ENCODE data around the gene TMOD1. TPM values are rescaled to one million over a fixed set of nuclear protein-coding genes. Genes with fewer than 3 reads are reported as not detected.

The TMOD1 gene
- total and polyA plus RNA-seq, 2 of the 13 experiments (the other 11 are each of a cell fraction or from before 2014, with no cell fraction given) = 0.04 to 0.07 TPM

DNA sequence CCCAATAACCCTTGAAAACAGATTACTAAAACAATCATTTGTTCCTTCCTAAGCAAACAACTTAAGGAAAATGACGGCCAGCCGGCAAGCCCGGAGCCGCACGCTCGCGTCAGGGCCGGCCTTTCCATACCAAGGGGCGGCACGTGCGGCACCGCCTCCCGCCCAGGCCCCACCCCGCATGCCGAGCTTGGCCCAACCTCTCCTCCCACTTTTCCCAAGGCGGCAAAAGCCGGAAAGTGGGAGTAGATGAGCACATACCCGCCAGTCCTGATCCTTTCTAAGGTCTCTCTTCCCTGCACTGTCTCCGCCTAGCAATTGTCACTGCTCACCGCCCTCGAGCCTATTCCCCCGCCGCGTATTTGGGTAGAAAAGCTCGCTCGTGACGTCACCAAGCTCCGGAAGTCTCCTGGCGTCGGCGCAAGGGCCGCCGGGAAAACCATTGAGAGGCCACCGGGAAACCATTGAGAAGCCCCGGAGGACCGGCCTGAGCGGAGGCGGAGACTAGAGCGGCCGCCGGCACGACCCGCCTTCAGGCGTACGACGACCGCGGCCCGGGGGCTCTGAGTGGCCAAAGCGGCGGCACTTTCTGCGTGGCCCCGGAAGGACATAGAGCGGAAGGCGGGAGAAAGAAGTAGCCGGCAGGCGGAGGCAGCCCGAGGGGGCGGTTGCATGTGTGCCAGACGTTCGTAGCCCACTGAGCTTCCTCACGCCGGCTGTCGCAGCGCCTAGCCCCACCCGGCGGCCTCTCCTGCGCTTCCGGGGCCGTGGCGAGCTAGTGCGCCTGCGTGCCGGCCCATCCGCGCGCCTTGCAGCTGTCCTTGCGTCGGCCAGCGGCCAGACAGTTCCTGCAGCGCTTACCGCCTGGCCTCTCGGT is 131.8 kb downstream of the TMOD1 start, which contains the start of the genes NCBP1 and TSTD2 (continued):
- peak; percentile 56 for TF ChIP-seq HOXD1 (CRISPR knock-in tag; IDR thresholded peaks at IDR 0.05)
- peak; percentile 99 for TF ChIP-seq NR2C2 (CRISPR knock-in tag; IDR thresholded peaks at IDR 0.05; ENCODE audit: borderline replicate concordance)
- TF ChIP-seq, protein P1, sequence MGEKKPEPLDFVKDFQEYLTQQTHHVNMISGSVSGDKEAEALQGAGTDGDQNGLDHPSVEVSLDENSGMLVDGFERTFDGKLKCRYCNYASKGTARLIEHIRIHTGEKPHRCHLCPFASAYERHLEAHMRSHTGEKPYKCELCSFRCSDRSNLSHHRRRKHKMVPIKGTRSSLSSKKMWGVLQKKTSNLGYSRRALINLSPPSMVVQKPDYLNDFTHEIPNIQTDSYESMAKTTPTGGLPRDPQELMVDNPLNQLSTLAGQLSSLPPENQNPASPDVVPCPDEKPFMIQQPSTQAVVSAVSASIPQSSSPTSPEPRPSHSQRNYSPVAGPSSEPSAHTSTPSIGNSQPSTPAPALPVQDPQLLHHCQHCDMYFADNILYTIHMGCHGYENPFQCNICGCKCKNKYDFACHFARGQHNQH (CRISPR knock-in tag; IDR thresholded peaks at IDR 0.05) = peak; percentile 78
- TF ChIP-seq AGO2 (optimal IDR thresholded peaks at IDR 0.05; ENCODE audit: low read depth, low read length) = peak; percentile 8
- peak; percentile 80 for TF ChIP-seq SAP130 (CRISPR knock-in tag; IDR thresholded peaks at IDR 0.05; ENCODE audit: low read depth)
- peak; percentile 33; the same call in 1 of the 2 replicates for TF ChIP-seq HOXA5 (CRISPR knock-in tag; IDR thresholded peaks at IDR 0.05)
- peak; percentile 77 for TF ChIP-seq YEATS4 (CRISPR knock-in tag; IDR thresholded peaks at IDR 0.05; ENCODE audit: borderline replicate concordance)
- TF ChIP-seq STAT5B (CRISPR knock-in tag; IDR thresholded peaks at IDR 0.05) = 0 out of 2 replicates have a peak, but pooled peaks have one; percentile 29
- TF ChIP-seq, protein P2, sequence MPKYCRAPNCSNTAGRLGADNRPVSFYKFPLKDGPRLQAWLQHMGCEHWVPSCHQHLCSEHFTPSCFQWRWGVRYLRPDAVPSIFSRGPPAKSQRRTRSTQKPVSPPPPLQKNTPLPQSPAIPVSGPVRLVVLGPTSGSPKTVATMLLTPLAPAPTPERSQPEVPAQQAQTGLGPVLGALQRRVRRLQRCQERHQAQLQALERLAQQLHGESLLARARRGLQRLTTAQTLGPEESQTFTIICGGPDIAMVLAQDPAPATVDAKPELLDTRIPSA (CRISPR knock-in tag; IDR thresholded peaks at IDR 0.05; ENCODE audit: borderline replicate concordance) = 0 out of 2 replicates have a peak, but pooled peaks have one; percentile 68
- peak; percentile 96 for TF ChIP-seq ZBTB21 (CRISPR knock-in tag; IDR thresholded peaks at IDR 0.05)
- peak; percentile 85 for TF ChIP-seq ZBTB7B (CRISPR knock-in tag; IDR thresholded peaks at IDR 0.05)
- TF ChIP-seq ZNF552 (CRISPR knock-in tag; IDR thresholded peaks at IDR 0.05; ENCODE audit: borderline replicate concordance) = 0 out of 2 replicates have a peak, but pooled peaks have one; percentile 60
- no peak for TF ChIP-seq TRIM24 (CRISPR knock-in tag; IDR thresholded peaks at IDR 0.05)
- TF ChIP-seq, protein P3, sequence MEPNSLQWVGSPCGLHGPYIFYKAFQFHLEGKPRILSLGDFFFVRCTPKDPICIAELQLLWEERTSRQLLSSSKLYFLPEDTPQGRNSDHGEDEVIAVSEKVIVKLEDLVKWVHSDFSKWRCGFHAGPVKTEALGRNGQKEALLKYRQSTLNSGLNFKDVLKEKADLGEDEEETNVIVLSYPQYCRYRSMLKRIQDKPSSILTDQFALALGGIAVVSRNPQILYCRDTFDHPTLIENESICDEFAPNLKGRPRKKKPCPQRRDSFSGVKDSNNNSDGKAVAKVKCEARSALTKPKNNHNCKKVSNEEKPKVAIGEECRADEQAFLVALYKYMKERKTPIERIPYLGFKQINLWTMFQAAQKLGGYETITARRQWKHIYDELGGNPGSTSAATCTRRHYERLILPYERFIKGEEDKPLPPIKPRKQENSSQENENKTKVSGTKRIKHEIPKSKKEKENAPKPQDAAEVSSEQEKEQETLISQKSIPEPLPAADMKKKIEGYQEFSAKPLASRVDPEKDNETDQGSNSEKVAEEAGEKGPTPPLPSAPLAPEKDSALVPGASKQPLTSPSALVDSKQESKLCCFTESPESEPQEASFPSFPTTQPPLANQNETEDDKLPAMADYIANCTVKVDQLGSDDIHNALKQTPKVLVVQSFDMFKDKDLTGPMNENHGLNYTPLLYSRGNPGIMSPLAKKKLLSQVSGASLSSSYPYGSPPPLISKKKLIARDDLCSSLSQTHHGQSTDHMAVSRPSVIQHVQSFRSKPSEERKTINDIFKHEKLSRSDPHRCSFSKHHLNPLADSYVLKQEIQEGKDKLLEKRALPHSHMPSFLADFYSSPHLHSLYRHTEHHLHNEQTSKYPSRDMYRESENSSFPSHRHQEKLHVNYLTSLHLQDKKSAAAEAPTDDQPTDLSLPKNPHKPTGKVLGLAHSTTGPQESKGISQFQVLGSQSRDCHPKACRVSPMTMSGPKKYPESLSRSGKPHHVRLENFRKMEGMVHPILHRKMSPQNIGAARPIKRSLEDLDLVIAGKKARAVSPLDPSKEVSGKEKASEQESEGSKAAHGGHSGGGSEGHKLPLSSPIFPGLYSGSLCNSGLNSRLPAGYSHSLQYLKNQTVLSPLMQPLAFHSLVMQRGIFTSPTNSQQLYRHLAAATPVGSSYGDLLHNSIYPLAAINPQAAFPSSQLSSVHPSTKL (CRISPR knock-in tag; IDR thresholded peaks at IDR 0.05) = peak; percentile 40; the same call in 1 of the 2 replicates
- TF ChIP-seq, protein P4, sequence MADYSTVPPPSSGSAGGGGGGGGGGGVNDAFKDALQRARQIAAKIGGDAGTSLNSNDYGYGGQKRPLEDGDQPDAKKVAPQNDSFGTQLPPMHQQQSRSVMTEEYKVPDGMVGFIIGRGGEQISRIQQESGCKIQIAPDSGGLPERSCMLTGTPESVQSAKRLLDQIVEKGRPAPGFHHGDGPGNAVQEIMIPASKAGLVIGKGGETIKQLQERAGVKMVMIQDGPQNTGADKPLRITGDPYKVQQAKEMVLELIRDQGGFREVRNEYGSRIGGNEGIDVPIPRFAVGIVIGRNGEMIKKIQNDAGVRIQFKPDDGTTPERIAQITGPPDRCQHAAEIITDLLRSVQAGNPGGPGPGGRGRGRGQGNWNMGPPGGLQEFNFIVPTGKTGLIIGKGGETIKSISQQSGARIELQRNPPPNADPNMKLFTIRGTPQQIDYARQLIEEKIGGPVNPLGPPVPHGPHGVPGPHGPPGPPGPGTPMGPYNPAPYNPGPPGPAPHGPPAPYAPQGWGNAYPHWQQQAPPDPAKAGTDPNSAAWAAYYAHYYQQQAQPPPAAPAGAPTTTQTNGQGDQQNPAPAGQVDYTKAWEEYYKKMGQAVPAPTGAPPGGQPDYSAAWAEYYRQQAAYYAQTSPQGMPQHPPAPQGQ (CRISPR knock-in tag; IDR thresholded peaks at IDR 0.05; ENCODE audit: borderline replicate concordance) = no peak
- no peak for TF ChIP-seq ZNF570 (CRISPR knock-in tag; IDR thresholded peaks at IDR 0.05; ENCODE audit: borderline replicate concordance)
- peak; percentile 11; the same call in 1 of the 2 replicates for TF ChIP-seq ZSCAN22 (CRISPR knock-in tag; IDR thresholded peaks at IDR 0.05)
- TF ChIP-seq REPIN1 (CRISPR knock-in tag; IDR thresholded peaks at IDR 0.05; ENCODE audit: borderline replicate concordance, low read depth) = peak; percentile 64
- TF ChIP-seq, protein P5, sequence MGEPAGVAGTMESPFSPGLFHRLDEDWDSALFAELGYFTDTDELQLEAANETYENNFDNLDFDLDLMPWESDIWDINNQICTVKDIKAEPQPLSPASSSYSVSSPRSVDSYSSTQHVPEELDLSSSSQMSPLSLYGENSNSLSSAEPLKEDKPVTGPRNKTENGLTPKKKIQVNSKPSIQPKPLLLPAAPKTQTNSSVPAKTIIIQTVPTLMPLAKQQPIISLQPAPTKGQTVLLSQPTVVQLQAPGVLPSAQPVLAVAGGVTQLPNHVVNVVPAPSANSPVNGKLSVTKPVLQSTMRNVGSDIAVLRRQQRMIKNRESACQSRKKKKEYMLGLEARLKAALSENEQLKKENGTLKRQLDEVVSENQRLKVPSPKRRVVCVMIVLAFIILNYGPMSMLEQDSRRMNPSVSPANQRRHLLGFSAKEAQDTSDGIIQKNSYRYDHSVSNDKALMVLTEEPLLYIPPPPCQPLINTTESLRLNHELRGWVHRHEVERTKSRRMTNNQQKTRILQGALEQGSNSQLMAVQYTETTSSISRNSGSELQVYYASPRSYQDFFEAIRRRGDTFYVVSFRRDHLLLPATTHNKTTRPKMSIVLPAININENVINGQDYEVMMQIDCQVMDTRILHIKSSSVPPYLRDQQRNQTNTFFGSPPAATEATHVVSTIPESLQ (CRISPR knock-in tag; conservative IDR thresholded peaks at IDR 0.05) = peak; percentile 67
